H9 (cell line): ENCODE data around the gene KRT9. TPM values are rescaled to one million over a fixed set of nuclear protein-coding genes. Genes with fewer than 3 reads are reported as not detected.

Experiments used
- DNase-seq: peaks from one replicate; pipeline ENCODE4 v3.0.0-alpha.2; 2017
- H2AFZ ChIP-seq: one replicate; pipeline ENCODE4 v1.6.1; 2013; ENCODE audit warnings: mild to moderate bottlenecking, low read length, control low read depth, moderate library complexity
- H2AK5ac ChIP-seq: 2 replicates; pipeline ENCODE4 v1.6.1; 2013; ENCODE audit warnings: low read length, control low read depth, mixed read lengths; ENCODE audit not compliant: insufficient read length
- H2BK120ac ChIP-seq: one replicate; pipeline ENCODE4 v1.6.1; 2013; ENCODE audit warnings: low read depth, mild to moderate bottlenecking, low read length, control low read depth, inconsistent platforms; ENCODE audit not compliant: poor library complexity, severe bottlenecking
- H2BK12ac ChIP-seq: 2 replicates; pipeline ENCODE4 v1.6.1; 2013; ENCODE audit warnings: low read length, control low read depth, mixed read lengths, low read depth; ENCODE audit not compliant: insufficient read length
- H2BK15ac ChIP-seq: 2 replicates; pipeline ENCODE4 v1.6.1; 2013; ENCODE audit warnings: low read depth, low read length, control low read depth
- H2BK20ac ChIP-seq: one replicate; pipeline ENCODE4 v1.6.1; 2013; ENCODE audit warnings: low read depth, mild to moderate bottlenecking, low read length, control low read depth, inconsistent platforms; ENCODE audit not compliant: poor library complexity, severe bottlenecking
- H2BK5ac ChIP-seq: 2 replicates; pipeline ENCODE4 v1.6.1; 2013; ENCODE audit warnings: low read length, control low read depth, mixed read lengths; ENCODE audit not compliant: insufficient read length
- H3K14ac ChIP-seq: 2 replicates; pipeline ENCODE4 v1.6.1; 2013; ENCODE audit warnings: low read length, control low read depth; ENCODE audit not compliant: insufficient read depth
- H3K18ac ChIP-seq: 2 replicates; pipeline ENCODE4 v1.6.1; 2013; ENCODE audit warnings: low read depth, mild to moderate bottlenecking, mixed read lengths, low read length, control low read depth; ENCODE audit not compliant: insufficient read length
- H3K23ac ChIP-seq: 2 replicates; pipeline ENCODE4 v1.6.1; 2013; ENCODE audit warnings: low read length, control low read depth, mixed read lengths, low read depth; ENCODE audit not compliant: insufficient read length
- H3K23me2 ChIP-seq: 2 replicates; pipeline ENCODE4 v1.6.1; 2013; ENCODE audit warnings: low read depth, mild to moderate bottlenecking, mixed read lengths, low read length, control low read depth; ENCODE audit not compliant: insufficient read length, poor library complexity, severe bottlenecking
- H3K27ac ChIP-seq: 2 replicates; pipeline ENCODE4 v1.5.1; 2013; ENCODE audit warnings: low read length, control low read depth, mixed read lengths, low read depth; ENCODE audit not compliant: insufficient read length
- H3K27me3 ChIP-seq: 2 replicates; pipeline ENCODE4 v1.6.1; 2013; ENCODE audit warnings: low read length, control low read depth, inconsistent platforms; ENCODE audit not compliant: insufficient read depth
- H3K4ac ChIP-seq: 2 replicates; pipeline ENCODE4 v1.6.1; 2013; ENCODE audit warnings: low read depth, mild to moderate bottlenecking, control low read depth, inconsistent platforms, low read length, moderate library complexity
- H3K4me1 ChIP-seq: 2 replicates; pipeline ENCODE4 v1.6.1; 2013; ENCODE audit warnings: low read length, control low read depth, inconsistent platforms; ENCODE audit not compliant: insufficient read depth
- H3K4me2 ChIP-seq: 2 replicates; pipeline ENCODE4 v1.6.1; 2013; ENCODE audit warnings: low read length, control low read depth, mixed read lengths; ENCODE audit not compliant: insufficient read length, insufficient read depth
- H3K56ac ChIP-seq: 2 replicates; pipeline ENCODE4 v1.6.1; 2013; ENCODE audit warnings: low read depth, mild to moderate bottlenecking, mixed read lengths, low read length, control low read depth; ENCODE audit not compliant: insufficient read length
- H3K79me1 ChIP-seq: 2 replicates; pipeline ENCODE4 v1.6.1; 2013; ENCODE audit warnings: low read depth, mild to moderate bottlenecking, moderate library complexity, low read length, control low read depth, inconsistent platforms; ENCODE audit not compliant: insufficient read depth, poor library complexity, severe bottlenecking
- H3K79me2 ChIP-seq: 2 replicates; pipeline ENCODE4 v1.6.1; 2013; ENCODE audit warnings: low read length, control low read depth, inconsistent platforms; ENCODE audit not compliant: insufficient read depth
- H3K9ac ChIP-seq: 2 replicates; pipeline ENCODE4 v1.6.1; 2013; ENCODE audit warnings: low read length, control low read depth, mixed read lengths; ENCODE audit not compliant: insufficient read length; ENCODE audit errors: extremely low read depth
- H3K9me3 ChIP-seq: one replicate; pipeline ENCODE4 v1.6.1; 2013; ENCODE audit warnings: low read depth, low read length, inconsistent platforms; ENCODE audit not compliant: control insufficient read depth
- H3T11ph ChIP-seq: one replicate; pipeline ENCODE4 v1.6.1; 2013; ENCODE audit warnings: mild to moderate bottlenecking, low read length, control low read depth, inconsistent platforms
- H4K20me1 ChIP-seq: one replicate; pipeline ENCODE4 v1.6.1; 2013; ENCODE audit not compliant: control insufficient read depth, insufficient read length, insufficient read depth
- H4K5ac ChIP-seq: 2 replicates; pipeline ENCODE4 v1.6.1; 2013; ENCODE audit warnings: low read depth, mild to moderate bottlenecking, mixed read lengths, low read length, control low read depth; ENCODE audit not compliant: insufficient read length
- H4K8ac ChIP-seq: replicated peaks from 2 replicates; pipeline ENCODE4 v1.6.1; 2013; ENCODE audit warnings: low read length, control low read depth, mixed read lengths, low read depth; ENCODE audit not compliant: insufficient read length
- H4K91ac ChIP-seq: 2 replicates; pipeline ENCODE4 v1.6.1; 2013; ENCODE audit warnings: low read depth, mild to moderate bottlenecking, moderate library complexity, mixed read lengths, low read length, control low read depth; ENCODE audit not compliant: insufficient read length
- H3K27ac Mint-ChIP-seq, 3 experiments: 2 replicates in 2 of 3; 3 replicates in 1 of 3; pipeline ENCODE4 v1.8.0; 2020 to 2021; ENCODE audit warnings: mixed read lengths in 3 of 3, mild to moderate bottlenecking in 1 of 3, moderate library complexity in 1 of 3
- H3K27me3 Mint-ChIP-seq: 2 replicates; pipeline ENCODE4 v1.8.0; 2021; ENCODE audit warnings: low read depth, mild to moderate bottlenecking, moderate library complexity, mixed read lengths
- H3K36me3 Mint-ChIP-seq, 3 experiments: 2 replicates in 2 of 3; 3 replicates in 1 of 3; pipeline ENCODE4 v1.8.0; 2020 to 2021; ENCODE audit warnings: low read depth in 3 of 3, mixed read lengths in 3 of 3; ENCODE audit not compliant: insufficient read depth in 1 of 3
- H3K4me1 Mint-ChIP-seq, 2 experiments: 2 replicates each; pipeline ENCODE4 v1.8.0; 2020; ENCODE audit warnings: mixed read lengths in 2 of 2
- H3K4me3 Mint-ChIP-seq, 2 experiments: 2 replicates in 1 of 2; 3 replicates in 1 of 2; pipeline ENCODE4 v1.8.0; 2020 to 2021; ENCODE audit warnings: mild to moderate bottlenecking in 2 of 2, mixed read lengths in 2 of 2, moderate library complexity in 1 of 2
- H3K9me3 Mint-ChIP-seq, 2 experiments: 2 replicates in 1 of 2; 3 replicates in 1 of 2; pipeline ENCODE4 v1.8.0; 2020; ENCODE audit warnings: mild to moderate bottlenecking in 2 of 2, mixed read lengths in 2 of 2, moderate library complexity in 1 of 2
- CTCF ChIP-seq: fragments of 200-600 bp; sonication (generic); conservative IDR thresholded peaks from 3 replicates; pipeline ENCODE4 v1.8.0; 2021; ENCODE audit warnings: antibody characterized with exemption, mild to moderate bottlenecking
- WGBS: extraction: QIAGEN DNeasy Blood & Tissue Kit; methylation state at CpG from one replicate; pipeline ENCODE4 v1.1.7; 2013; ENCODE audit warnings: missing lambda C conversion rate, low lambda C conversion rate, mixed read lengths; ENCODE audit not compliant: insufficient read length; ENCODE audit errors: extremely low coverage; 5-methylcytosine and 5-hydroxymethylcytosine counted together
- total RNA-seq: library from RNA; stranded (reverse); gene quantifications from 2 replicates; pipeline ENCODE4 v1.2.1, GENCODE V29; 2021

Gene KRT9
- total RNA-seq, 1 experiment from 2014 or later, result not detected

GRCh38 chr17:41540921-41541625 lies 30.8 kb downstream of the KRT9 start:
- Histone ChIP-seq H3K9ac (no peak overlapping the region), H3K27me3 (no peaks in the 10 kb centered on the region), H4K20me1 (no peaks in the 10 kb centered on the region), H3K4me2 (no peak overlapping the region), H3K23me2 (no peaks in the 10 kb centered on the region), H3K4me1 (no peaks in the 10 kb centered on the region), H3K9me3 (no peaks in the 10 kb centered on the region), H2BK120ac (no peak overlapping the region), H2BK5ac (no peak overlapping the region), H2BK12ac (no peak overlapping the region), H4K8ac (no peak overlapping the region), H3K18ac (no peak overlapping the region), H3K27ac (no peak overlapping the region), H2AFZ (no peak overlapping the region), H2AK5ac (no peak overlapping the region), H4K5ac (no peak overlapping the region), H2BK15ac (no peak overlapping the region), H3K79me2 (no peaks in the 10 kb centered on the region), H3K23ac (no peak overlapping the region), H3K14ac (no peak overlapping the region; the same call in 1 of the 2 replicates), H3K4ac (no peak overlapping the region), H3K56ac (no peak overlapping the region), H3K79me1 (no peaks in the 10 kb centered on the region), H2BK20ac (no peak overlapping the region), H3T11ph (no peak overlapping the region), H4K91ac (no peak overlapping the region)
- WGBS, result no CpG with 5 or more reads among the region's 10 CpGs
- Mint-ChIP-seq H3K4me3 (no peak overlapping the region), H3K27me3 (peaks cover 6% of the 10 kb centered on the region), H3K9me3 (peaks cover 0 to 3% of the 10 kb centered on the region in 2 experiments; a peak in 2 of 5 replicates), H3K27ac (peak overlapping the region; percentile 5 to 52 (median 14); a peak in 2 of 7 replicates), H3K36me3 (no peaks in the 10 kb centered on the region), H3K4me1 (peaks cover 46 to 68% of the 10 kb centered on the region in 2 experiments)
- TF ChIP-seq CTCF, result no peak
- no peak for DNase-seq
